NCI-H1694 treated with DMSO at 0.1 percent for 48 hours (cell line): ENCODE data around the gene TPX2.

Experiments
- DNase-seq: peaks from one replicate; lab custom pipeline; 2025; lab: John Stamatoyannopoulos, UW

Gene TPX2

GRCh38 chr20:31833931-31834521 lies 94.9 kb downstream of the TPX2 start:
- DNase-seq, result no peak

GRCh38 chr20:31835554-31835953 lies 96.5 kb downstream of the TPX2 start:
- DNase-seq, result no peak

GRCh38 chr20:31835977-31836852 lies 97.1 kb downstream of the TPX2 start:
- no peak for DNase-seq

- no peak for DNase-seq
Observed at GRCh38 chr20:31836853-31837608, 97.9 kb downstream of the TPX2 start.

GRCh38 chr20:31837896-31838397 lies 98.9 kb downstream of the TPX2 start:
- no peak for DNase-seq

- DNase-seq, result no peak
Observed at GRCh38 chr20:31838646-31839292, 99.7 kb downstream of the TPX2 start.

- DNase-seq, result no peak
Observed at GRCh38 chr20:31839782-31840487, 100.8 kb downstream of the TPX2 start.

GRCh38 chr20:31840906-31841816 lies 102.1 kb downstream of the TPX2 start:
- no peak for DNase-seq

GRCh38 chr20:31841928-31842327 lies 102.8 kb downstream of the TPX2 start:
- DNase-seq, result no peak

GRCh38 chr20:31842471-31843157 lies 103.5 kb downstream of the TPX2 start:
- no peak for DNase-seq

GRCh38 chr20:31843288-31843687 lies 104.2 kb downstream of the TPX2 start:
- no peak for DNase-seq

GRCh38 chr20:31843881-31844280 lies 104.8 kb downstream of the TPX2 start:
- no peak for DNase-seq

- DNase-seq, result no peak
Observed at GRCh38 chr20:31844737-31845299, 105.7 kb downstream of the TPX2 start.

- DNase-seq, result no peak
Observed at GRCh38 chr20:31845300-31845863, 106.3 kb downstream of the TPX2 start, which contains the start of gene FOXS1. TSS of gene FOXS1 (minus strand) at chr20:31845604. CDS start at chr20:31845542, 62 bp downstream.

- DNase-seq, result no peak
Observed at GRCh38 chr20:31846793-31847138, 107.7 kb downstream of the TPX2 start.

- DNase-seq, result no peak
Observed at GRCh38 chr20:31848088-31848999, 109.3 kb downstream of the TPX2 start.

- DNase-seq, result no peak
Observed at GRCh38 chr20:31849306-31849930, 110.3 kb downstream of the TPX2 start.
